NCI-H1436 treated with DMSO at 0.1 percent for 48 hours (cell line): ENCODE data around the gene RWDD4.
"Not testable (repeated sequence)": the region's sequence is repeated elsewhere in the genome, so short reads cannot be mapped to it uniquely, and the experiment has no call there.

ENCODE experiments used
- DNase-seq: peaks from one replicate; lab custom pipeline; 2025; lab: John Stamatoyannopoulos, UW

Gene RWDD4

GRCh38 chr4:183635741-183636140 lies 23.2 kb downstream of the RWDD4 start:
- DNase-seq: no peak

- no peak for DNase-seq
Measured at GRCh38 chr4:183635321-183635720, 23.7 kb downstream of the RWDD4 start.

GRCh38 chr4:183633476-183634400 lies 25.2 kb downstream of the RWDD4 start:
- no peak for DNase-seq

GRCh38 chr4:183632689-183633088 lies 26.3 kb downstream of the RWDD4 start:
- DNase-seq: no peak

GRCh38 chr4:183631577-183632198 lies 27.3 kb downstream of the RWDD4 start:
- DNase-seq: no peak

- no peak for DNase-seq
Measured at GRCh38 chr4:183627979-183628588, 30.9 kb downstream of the RWDD4 start.

- DNase-seq: not testable (repeated sequence)
Measured at GRCh38 chr4:183627286-183627685, 31.7 kb downstream of the RWDD4 start.

- no peak for DNase-seq
Measured at GRCh38 chr4:183626168-183626567, 32.8 kb downstream of the RWDD4 start.

GRCh38 chr4:183624548-183624947 lies 34.4 kb downstream of the RWDD4 start:
- no peak for DNase-seq

GRCh38 chr4:183621875-183622274 lies 37.1 kb downstream of the RWDD4 start:
- DNase-seq: no peak

GRCh38 chr4:183620421-183620820 lies 38.6 kb downstream of the RWDD4 start:
- no peak for DNase-seq

- DNase-seq: no peak
Measured at GRCh38 chr4:183618681-183619080, 40.3 kb downstream of the RWDD4 start.

- DNase-seq: no peak
Measured at GRCh38 chr4:183617075-183617474, 41.9 kb downstream of the RWDD4 start.

- DNase-seq: no peak
Measured at GRCh38 chr4:183612329-183613250, 46.4 kb downstream of the RWDD4 start.

GRCh38 chr4:183611210-183611830 lies 47.7 kb downstream of the RWDD4 start:
- no peak for DNase-seq

- no peak for DNase-seq
Measured at GRCh38 chr4:183610613-183611012, 48.4 kb downstream of the RWDD4 start.

- no peak for DNase-seq
Measured at GRCh38 chr4:183610033-183610432, 49.0 kb downstream of the RWDD4 start.

- DNase-seq: no peak
Measured at GRCh38 chr4:183609151-183609550, 49.8 kb downstream of the RWDD4 start.

GRCh38 chr4:183607894-183608293 lies 51.1 kb downstream of the RWDD4 start:
- DNase-seq: no peak

- no peak for DNase-seq
Measured at GRCh38 chr4:183602557-183603027, 56.4 kb downstream of the RWDD4 start.

- no peak for DNase-seq
Measured at GRCh38 chr4:183601381-183601780, 57.6 kb downstream of the RWDD4 start.
